CD1c-positive myeloid dendritic cell (primary cell): Measurements from ENCODE around the gene MAPK6.
A peak's percentile ranks its signal among the peaks of the same experiment; 100 is the strongest.

Experiments
- DNase-seq: peaks from one replicate; pipeline ENCODE4 v3.0.0-alpha.2; 2016; ENCODE audit errors: extremely low spot score

MAPK6 gene

DNA sequence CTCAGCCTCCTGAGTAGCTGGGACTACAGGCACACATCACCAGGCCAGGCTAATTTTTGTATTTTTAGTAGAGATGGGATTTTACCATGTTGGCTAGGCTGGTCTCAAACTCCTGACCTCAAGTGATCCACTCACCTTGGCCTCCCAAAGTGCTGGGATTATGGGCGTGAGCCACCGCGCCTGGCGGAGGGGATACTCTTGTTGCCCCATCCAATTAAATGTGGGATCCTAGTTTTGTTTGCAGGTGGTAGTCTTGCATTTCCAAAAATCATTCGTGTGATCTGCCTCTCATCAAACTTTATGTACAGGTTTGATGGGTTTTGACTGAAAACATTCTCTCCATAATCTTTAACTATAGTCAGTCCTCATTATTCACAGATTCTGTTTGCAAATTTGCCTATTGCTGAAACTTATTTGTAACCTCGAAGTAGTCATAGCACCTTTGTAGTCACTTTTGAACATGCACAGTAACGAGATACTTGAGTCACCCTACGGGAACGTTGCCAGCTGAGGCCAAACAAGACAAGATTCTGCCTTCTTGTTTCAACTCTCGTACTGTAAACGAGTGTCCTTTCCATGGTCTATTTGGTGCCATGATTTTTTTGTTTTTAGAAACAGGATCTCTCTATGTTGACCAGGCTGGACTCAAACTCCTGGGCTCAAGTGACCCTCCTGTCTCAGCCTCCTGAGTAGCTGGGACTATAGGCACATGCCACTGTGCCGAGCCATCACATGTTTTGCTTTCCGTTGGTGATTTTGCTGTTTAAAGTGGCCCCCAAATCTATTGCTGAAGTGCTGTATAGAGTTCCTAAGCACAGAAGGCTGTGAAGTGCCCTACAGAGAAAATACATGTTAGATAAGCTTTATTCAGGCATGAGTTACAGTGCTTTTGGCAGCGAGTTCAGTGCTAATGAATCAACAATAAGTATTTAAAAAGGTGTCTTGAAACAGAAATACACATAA lies 8.1 kb upstream of the MAPK6 start:
- peak; percentile 14 for DNase-seq

GRCh38 chr15:52011711-52012144 lies 7.3 kb upstream of the MAPK6 start:
- DNase-seq, result no peak

GRCh38 chr15:52012210-52012609 lies 6.8 kb upstream of the MAPK6 start:
- no peak for DNase-seq

GRCh38 chr15:52013151-52013791 lies 5.7 kb upstream of the MAPK6 start:
- DNase-seq, result peak; percentile 84

- peak; percentile 48 for DNase-seq
These were observed 4.4 kb upstream of the MAPK6 start for GRCh38 chr15:52014616-52015015.

GRCh38 chr15:52016316-52016715 lies 2.7 kb upstream of the MAPK6 start:
- DNase-seq, result peak; percentile 69

- no peak for DNase-seq
These were observed 775 bp upstream of the MAPK6 start for GRCh38 chr15:52018244-52018643.

DNA sequence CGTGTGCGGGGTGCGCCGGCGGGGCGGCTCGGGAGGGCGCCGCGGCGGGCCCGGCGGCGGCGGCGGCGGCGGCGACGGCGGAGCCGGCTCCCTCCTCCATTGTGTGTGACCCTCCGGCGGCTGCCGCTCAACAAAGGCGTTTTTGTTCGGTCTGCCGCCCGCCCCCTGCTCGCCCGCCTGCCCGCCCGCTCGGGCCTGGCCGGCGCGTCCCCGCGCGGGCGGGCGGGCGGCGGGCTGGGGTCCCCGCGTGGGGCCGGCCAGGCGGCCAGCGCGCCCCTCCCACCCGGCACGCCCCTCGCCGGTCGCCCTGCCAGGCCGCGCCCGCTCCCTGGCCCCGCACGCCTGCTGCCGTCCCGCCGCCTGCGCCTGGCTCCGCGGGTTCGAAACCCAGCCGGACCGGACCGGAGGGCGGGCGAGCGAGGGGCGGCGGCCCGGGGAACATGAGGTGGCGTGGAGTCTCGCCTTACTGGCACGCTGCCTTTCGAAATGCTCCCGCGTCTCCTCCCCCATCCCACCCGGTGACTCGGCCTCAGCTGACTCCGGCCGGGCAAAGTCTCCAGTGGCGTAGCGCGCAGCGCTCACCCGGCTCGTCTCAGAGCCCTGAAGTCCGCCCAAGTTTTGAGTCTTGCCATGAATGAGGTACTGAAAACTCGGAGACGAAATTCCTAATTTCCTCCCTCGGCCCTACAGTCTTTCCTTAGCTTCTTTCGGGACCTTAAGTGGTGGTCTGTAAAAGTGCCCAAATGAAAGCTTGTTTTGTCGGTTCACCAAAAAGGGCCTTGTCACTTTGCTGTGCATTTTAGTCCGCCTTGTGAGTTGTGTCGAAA lies 588 bp downstream of the MAPK6 start:
- DNase-seq, result peak; percentile 96

DNA sequence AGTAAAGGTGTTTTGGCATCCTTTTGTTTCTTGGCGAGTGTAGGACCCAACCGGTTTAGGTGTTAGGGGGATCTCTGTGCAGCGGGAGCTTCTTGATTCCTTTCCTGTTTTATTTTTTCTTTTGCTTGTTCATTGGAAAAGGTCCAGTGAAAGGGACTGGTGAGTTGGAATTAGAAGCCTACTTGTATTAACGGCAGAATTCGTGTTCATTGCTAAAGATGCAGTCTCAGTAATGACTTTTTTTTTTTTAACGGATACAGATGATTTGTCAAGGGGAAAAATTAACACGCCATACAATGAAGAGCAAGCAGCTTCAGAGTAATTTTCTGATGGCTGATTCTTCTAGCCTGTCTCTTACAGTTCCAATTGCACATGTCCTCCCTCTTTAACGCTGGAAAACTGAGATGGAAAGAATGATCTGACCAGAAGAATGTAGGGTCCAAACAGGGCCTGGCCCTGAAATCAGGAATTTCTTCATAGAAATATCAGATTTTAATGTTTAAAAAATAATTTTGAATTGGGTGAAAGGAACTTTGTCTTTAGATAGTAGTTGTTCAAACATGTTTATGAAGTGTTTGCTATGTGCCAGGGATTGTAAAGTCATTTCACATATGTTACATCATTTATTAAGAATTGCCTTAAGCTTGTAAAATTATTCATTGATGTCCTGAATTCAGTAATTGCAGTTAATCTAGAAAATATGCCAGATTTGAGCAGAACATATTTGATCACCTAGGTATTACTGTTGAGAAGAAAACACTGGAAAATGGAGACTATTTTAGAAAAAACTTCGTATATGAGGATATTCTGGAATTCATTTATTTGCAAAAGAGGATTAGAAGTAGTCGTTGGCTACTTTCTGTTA lies 1.4 kb downstream of the MAPK6 start:
- DNase-seq, result peak; percentile 26

DNA sequence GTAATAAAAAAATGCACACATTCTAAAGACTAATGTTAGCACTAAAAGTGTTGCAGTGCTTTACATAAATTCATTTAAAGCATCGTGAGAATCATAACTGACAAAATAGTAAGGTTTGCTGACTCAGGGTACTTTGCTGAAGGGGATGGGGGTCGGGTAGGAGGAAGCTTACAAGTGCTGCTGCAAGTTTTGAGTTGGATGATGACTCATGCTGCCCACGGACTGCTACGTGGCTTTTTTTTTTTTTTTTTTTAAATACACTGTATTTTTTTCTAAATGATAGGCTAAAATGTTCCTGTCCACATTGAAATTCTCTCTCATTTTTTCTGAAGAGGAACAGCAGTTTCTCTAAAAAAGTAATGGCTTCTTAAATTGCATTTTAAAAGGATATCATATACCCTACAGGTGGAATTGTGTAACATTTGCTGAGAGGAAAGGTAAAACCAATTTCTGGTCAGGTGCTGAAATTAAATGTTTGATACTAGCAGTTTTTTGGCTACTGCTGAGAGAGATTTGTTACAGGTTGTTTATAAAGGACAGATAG lies 2.2 kb downstream of the MAPK6 start:
- peak; percentile 92 for DNase-seq

- DNase-seq, result no peak
These were observed 3.0 kb downstream of the MAPK6 start for GRCh38 chr15:52021892-52022540.

GRCh38 chr15:52023169-52023922 lies 4.3 kb downstream of the MAPK6 start:
- DNase-seq, result no peak

DNA sequence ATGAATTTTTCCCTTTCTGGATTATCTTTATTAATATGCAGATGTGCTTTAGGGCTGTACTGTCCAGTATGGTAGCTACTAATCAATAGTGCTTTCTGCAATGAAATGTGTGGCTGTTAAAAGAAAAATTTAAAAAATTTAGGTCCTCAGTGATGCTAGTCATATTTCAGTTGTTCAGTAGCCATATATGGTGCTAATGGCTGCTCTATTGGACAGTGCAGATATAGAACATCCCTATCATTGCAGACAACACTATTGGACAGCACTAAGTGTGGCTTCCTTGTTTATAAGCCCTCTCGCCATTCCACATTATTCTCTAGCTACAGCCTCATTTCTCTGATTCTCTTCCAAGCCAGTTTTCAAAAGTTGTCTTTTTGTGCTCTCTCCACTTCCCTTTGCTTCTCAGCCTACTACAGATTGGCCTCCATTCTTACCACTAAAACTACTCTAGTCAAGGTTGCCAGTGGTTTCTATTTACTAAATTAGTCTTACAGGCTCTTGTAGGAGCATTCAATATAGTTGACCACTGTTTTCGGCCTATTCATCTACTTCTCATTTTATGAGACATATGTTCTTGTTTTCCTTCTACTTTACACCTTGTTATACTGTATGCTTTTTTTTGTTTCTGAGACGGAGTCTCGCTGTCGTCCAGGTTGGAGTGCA lies 9.5 kb downstream of the MAPK6 start:
- no peak for DNase-seq

GRCh38 chr15:52030010-52030409 lies 11.0 kb downstream of the MAPK6 start:
- no peak for DNase-seq

- DNase-seq, result peak; percentile 26
These were observed 12.5 kb downstream of the MAPK6 start for GRCh38 chr15:52031556-52031955.

- no peak for DNase-seq
These were observed 19.0 kb downstream of the MAPK6 start for GRCh38 chr15:52037889-52038505.

DNA sequence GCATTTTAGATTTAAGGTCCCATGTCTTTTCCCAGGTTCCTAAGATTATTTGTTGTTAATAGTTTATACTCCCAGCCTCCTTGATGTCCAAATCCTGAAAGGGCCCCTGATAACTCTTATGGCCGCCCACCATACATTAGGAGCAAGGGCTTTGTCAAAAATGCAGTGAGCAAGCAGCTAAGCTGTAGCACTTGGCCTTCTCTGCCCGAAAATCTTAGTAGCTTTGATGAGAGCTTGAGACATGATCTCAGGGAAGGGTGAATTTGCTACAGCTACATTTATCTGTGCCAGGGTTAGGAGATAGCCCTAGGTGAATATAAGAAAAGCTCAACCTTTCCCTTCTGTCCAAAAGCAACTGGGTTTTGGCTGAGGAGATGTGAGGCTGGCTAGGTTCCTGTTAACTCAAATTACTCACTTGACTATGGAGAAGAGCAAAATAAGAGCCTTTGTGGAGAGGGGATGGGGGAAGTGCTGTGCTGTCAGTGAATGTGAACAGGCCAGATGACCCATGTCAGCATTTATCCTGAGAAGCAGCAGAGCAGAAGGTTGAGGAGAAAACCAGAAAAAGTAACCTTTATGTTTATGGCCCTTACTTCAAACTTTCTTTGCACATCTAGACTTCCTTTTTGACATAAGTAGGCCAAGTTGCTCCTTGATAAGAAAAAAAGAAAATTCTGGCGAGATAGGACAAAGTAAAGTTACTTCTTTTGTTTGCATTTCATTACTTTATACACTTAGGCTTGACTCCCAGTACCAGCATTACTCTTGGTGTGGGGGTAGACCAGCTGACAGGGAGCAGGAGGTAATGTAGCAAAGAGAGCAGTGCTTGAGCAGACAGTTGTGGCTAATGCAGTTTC lies 21.1 kb downstream of the MAPK6 start:
- DNase-seq, result peak; percentile 59
